GM23248 (cell line): Measurements from ENCODE around the gene PTPRS.

Experiments
- EZH2 ChIP-seq: fragments of 200-600 bp; sonication (generic); IDR thresholded peaks from 2 replicates; pipeline ENCODE4 v1.6.1; 2018; ENCODE audit warnings: antibody characterized with exemption, mild to moderate bottlenecking; ENCODE audit not compliant: insufficient read depth, poor library complexity, severe bottlenecking
- EZH2phosphoT487 ChIP-seq: fragments of 200-600 bp; sonication (generic); IDR thresholded peaks from 2 replicates; pipeline ENCODE4 v1.6.1; 2018; ENCODE audit warnings: antibody characterized with exemption, moderate library complexity, mild to moderate bottlenecking, low read depth; ENCODE audit not compliant: insufficient read depth

- no peak for TF ChIP-seq EZH2
- 0 out of 2 replicates have a peak, but pooled peaks have one; percentile 56 for TF ChIP-seq EZH2phosphoT487
Measured at GRCh38 chr19:5339198-5339949, 1.2 kb downstream of the PTPRS start.
